ENCODE measurements around the gene TMEM69. TPM values are rescaled to one million over a fixed set of nuclear protein-coding genes. Genes with fewer than 3 reads are reported as not detected.

Gene TMEM69, protein sequence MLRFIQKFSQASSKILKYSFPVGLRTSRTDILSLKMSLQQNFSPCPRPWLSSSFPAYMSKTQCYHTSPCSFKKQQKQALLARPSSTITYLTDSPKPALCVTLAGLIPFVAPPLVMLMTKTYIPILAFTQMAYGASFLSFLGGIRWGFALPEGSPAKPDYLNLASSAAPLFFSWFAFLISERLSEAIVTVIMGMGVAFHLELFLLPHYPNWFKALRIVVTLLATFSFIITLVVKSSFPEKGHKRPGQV
- 31.2 TPM for total RNA-seq (2013)
- polyA plus RNA-seq, result 10 to 100 TPM; 27.6 to 43.4 (median 36.2) TPM
- 13.2 and 20.7 TPM in 2 replicates for polyA minus RNA-seq
- total RNA-seq, result 4.6 to 23.3 (median 14.2) reads per million in 11 experiments

- intact Hi-C loops (cut with micrococcal nuclease), result loop anchor here (2.0 to 10.0 kb wide), 3 partner anchors 63 to 114 kb away; partner anchors contain the start of genes IPP (in 2 of the 2), NASP (in 2 of the 2) and MAST2 (in 1 of the 2)
- H2AFZ ChIP-seq (ENCODE audit: insufficient read depth, low read depth, low read length, poor library complexity, severe bottlenecking), result peak within 1 kb of the TSS; percentile 95
- H3K27me3 ChIP-seq (ENCODE audit: control insufficient read depth in 2 of 2, insufficient read depth in 2 of 2, low read length in 2 of 2), result no peaks in the 10 kb centered on the region
- peak within 1 kb of the TSS; percentile 89 to 94 for H3K27ac ChIP-seq (ENCODE audit: low read depth in 1 of 2, low read length in 2 of 2)
- peak within 1 kb of the TSS; percentile 96 to 100 (median 99) for H3K4me3 ChIP-seq (replicated peaks in 1 of 3; ENCODE audit: low read depth in 2 of 3, low read length in 3 of 3)
- Mint-ChIP-seq H3K36me3 (peaks cover 17 to 30% of the 10 kb centered on the region in 2 donors), H3K9me3 (no peaks in the 10 kb centered on the region), H3K4me3 (peak within 1 kb of the TSS; percentile 90 to 100), H3K4me1 (peaks cover 26% of the 10 kb centered on the region), H3K27me3 (ENCODE audit: low read depth in 3 of 3) (no peaks in the 10 kb centered on the region), H3K27ac (peak within 1 kb of the TSS; percentile 97 to 100 (median 99))
- no peaks in the 10 kb centered on the region for H3K9me3 ChIP-seq (replicated peaks in 1 of 2; ENCODE audit: control insufficient read depth in 1 of 2, insufficient read depth in 1 of 2, low read length in 2 of 2)
- H3K79me2 ChIP-seq (ENCODE audit: insufficient read depth, low read length), result peaks cover 75% of the 10 kb centered on the region
- peak within 1 kb of the TSS; percentile 95 for H3K4me2 ChIP-seq (replicated peaks; ENCODE audit: extremely low read depth, low read length, poor library complexity, severe bottlenecking)
- TF ChIP-seq, protein P1, sequence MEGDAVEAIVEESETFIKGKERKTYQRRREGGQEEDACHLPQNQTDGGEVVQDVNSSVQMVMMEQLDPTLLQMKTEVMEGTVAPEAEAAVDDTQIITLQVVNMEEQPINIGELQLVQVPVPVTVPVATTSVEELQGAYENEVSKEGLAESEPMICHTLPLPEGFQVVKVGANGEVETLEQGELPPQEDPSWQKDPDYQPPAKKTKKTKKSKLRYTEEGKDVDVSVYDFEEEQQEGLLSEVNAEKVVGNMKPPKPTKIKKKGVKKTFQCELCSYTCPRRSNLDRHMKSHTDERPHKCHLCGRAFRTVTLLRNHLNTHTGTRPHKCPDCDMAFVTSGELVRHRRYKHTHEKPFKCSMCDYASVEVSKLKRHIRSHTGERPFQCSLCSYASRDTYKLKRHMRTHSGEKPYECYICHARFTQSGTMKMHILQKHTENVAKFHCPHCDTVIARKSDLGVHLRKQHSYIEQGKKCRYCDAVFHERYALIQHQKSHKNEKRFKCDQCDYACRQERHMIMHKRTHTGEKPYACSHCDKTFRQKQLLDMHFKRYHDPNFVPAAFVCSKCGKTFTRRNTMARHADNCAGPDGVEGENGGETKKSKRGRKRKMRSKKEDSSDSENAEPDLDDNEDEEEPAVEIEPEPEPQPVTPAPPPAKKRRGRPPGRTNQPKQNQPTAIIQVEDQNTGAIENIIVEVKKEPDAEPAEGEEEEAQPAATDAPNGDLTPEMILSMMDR (IDR thresholded peaks at IDR 0.05), result peak; percentile 9
- H4K20me1 ChIP-seq (ENCODE audit: insufficient read depth, low read length), result peaks cover 10% of the 10 kb centered on the region
- peak; percentile 81 to 86 (median 85) for DNase-seq
- H3K4me1 ChIP-seq (ENCODE audit: control insufficient read depth in 1 of 2, insufficient read depth in 2 of 2, low read length in 2 of 2), result peaks cover 32 to 41% of the 10 kb centered on the region in 2 donors
- WGBS (ENCODE audit: insufficient coverage), result 2% methylated on average over 14 of the region's 24 CpGs
- peak within 1 kb of the TSS; percentile 79 for H3K9ac ChIP-seq (ENCODE audit: insufficient read depth, low read length, poor library complexity, severe bottlenecking)
- peaks cover 16 to 21% of the 10 kb centered on the region in 2 donors for H3K36me3 ChIP-seq (replicated peaks in 1 of 2; ENCODE audit: control insufficient read depth in 1 of 2, insufficient read depth in 2 of 2, low read length in 2 of 2)
These were observed at the start of gene TMEM69 for GRCh38 chr1:45687754-45688740. TSS of gene TMEM69 (plus strand) at chr1:45688181. CDS start at chr1:45691069, 2,888 bp downstream.

DNA sequence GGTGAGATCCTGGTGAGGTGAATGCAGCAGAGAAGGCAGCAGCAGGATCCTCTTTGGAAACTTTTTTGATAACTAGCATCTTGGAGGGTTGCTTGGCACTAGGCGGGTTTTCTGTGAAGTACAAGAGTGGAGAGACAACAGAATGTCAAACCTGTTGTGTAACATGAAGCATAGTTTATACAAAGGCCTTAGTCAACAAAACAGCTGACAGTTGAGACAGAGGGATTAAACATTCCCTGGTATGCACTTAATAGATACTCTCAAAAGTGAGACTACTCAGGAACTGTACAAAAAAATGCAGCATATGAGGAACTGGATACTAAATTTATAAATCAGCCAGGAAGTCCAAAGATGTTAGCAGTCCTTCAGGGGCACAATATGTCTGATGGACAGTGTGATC lies 47.7 kb upstream of the TMEM69 start:
- WGBS (ENCODE audit: insufficient coverage), result no CpG with 5 or more reads among the region's 1 CpG
- no peaks in the 10 kb centered on the region for H3K27me3 ChIP-seq (ENCODE audit: control insufficient read depth in 2 of 2, insufficient read depth in 2 of 2, low read length in 2 of 2)
- no peaks in the 10 kb centered on the region for H3K4me1 Mint-ChIP-seq

More for the DNA sequence above, 47.7 kb upstream of the TMEM69 start:
- no peak for DNase-seq
- no peaks in the 10 kb centered on the region for H3K27me3 Mint-ChIP-seq (ENCODE audit: low read depth in 3 of 3)
- no peak overlapping the region for H3K4me2 ChIP-seq (replicated peaks; ENCODE audit: extremely low read depth, low read length, poor library complexity, severe bottlenecking)
- H3K4me3 ChIP-seq (replicated peaks in 1 of 3; ENCODE audit: low read depth in 2 of 3, low read length in 3 of 3), result no peak overlapping the region
- H2AFZ ChIP-seq (ENCODE audit: insufficient read depth, low read depth, low read length, poor library complexity, severe bottlenecking), result no peak overlapping the region
- intact Hi-C loops (cut with micrococcal nuclease), result no loop called here
- no peaks in the 10 kb centered on the region for H3K9me3 Mint-ChIP-seq
- H3K27ac ChIP-seq (ENCODE audit: low read depth in 1 of 2, low read length in 2 of 2), result no peak overlapping the region
- no peak overlapping the region for H3K4me3 Mint-ChIP-seq
- H4K20me1 ChIP-seq (ENCODE audit: insufficient read depth, low read length), result peaks cover 66% of the 10 kb centered on the region
- TF ChIP-seq, protein P1 (IDR thresholded peaks at IDR 0.05), result no peak
- no peak overlapping the region for H3K9ac ChIP-seq (ENCODE audit: insufficient read depth, low read length, poor library complexity, severe bottlenecking)
- peak overlapping the region in 1 of 7 donors; percentile 28 for H3K27ac Mint-ChIP-seq
- H3K36me3 ChIP-seq (replicated peaks in 1 of 2; ENCODE audit: control insufficient read depth in 1 of 2, insufficient read depth in 2 of 2, low read length in 2 of 2), result peaks cover 71 to 97% of the 10 kb centered on the region in 2 donors
- H3K4me1 ChIP-seq (ENCODE audit: control insufficient read depth in 1 of 2, insufficient read depth in 2 of 2, low read length in 2 of 2), result no peaks in the 10 kb centered on the region
- peaks cover 17 to 33% of the 10 kb centered on the region in 2 donors for H3K36me3 Mint-ChIP-seq
- no peaks in the 10 kb centered on the region for H3K9me3 ChIP-seq (replicated peaks in 1 of 2; ENCODE audit: control insufficient read depth in 1 of 2, insufficient read depth in 1 of 2, low read length in 2 of 2)
- H3K79me2 ChIP-seq (ENCODE audit: insufficient read depth, low read length), result peaks cover 20% of the 10 kb centered on the region

Measured in CD14-positive monocyte (primary cell).